HCT116 (cell line): ENCODE results near the gene ZNF473. TPM values are rescaled to one million over a fixed set of nuclear protein-coding genes. Genes with fewer than 3 reads are reported as not detected.

Experiments
- ATAC-seq: fragments of 200-7000 bp; cut with Tn5 transposase; 2 replicates; pipeline ENCODE4 v1.9.1; 2020; ENCODE audit warnings: mild to moderate bottlenecking, moderate library complexity
- BruUV-seq: library from RNA; stranded (reverse); fragments of 400-500 nt; replicated peaks from 2 replicates; lab custom pipeline; 2021; lab: Mats Ljungman, UMichigan
- CTCF ChIA-PET: fragments of 300-600 bp; sonication (Branson Sonifier 250); formaldehyde crosslinking; loops from one replicate; lab custom pipeline; 2021; ENCODE audit warnings: antibody characterized with exemption; lab: Charles Lee
- POLR2A ChIA-PET: fragments of 300-600, 350-600 bp; sonication (Branson Sonifier 250); formaldehyde crosslinking; loops from one replicate; lab custom pipeline; 2021; ENCODE audit warnings: antibody characterized with exemption; lab: Charles Lee
- RAD21 ChIA-PET, 2 experiments: fragments of 300-600 bp; sonication (Branson Sonifier 250); formaldehyde crosslinking; loops; one replicate each; lab custom pipeline; 2023; ENCODE audit warnings: low total read pairs in 2 of 2; ENCODE audit not compliant: uncharacterized antibody in 2 of 2, unreplicated experiment in 2 of 2, low non-redundant PET in 1 of 2; lab: Charles Lee
- DNase-seq: peaks from one replicate; pipeline ENCODE4 v3.0.0-alpha.2; 2010; ENCODE audit warnings: low read depth, low spot score
- H2AFZ ChIP-seq: fragments of 200-600 bp; shearing (Covaris generic), sonication (generic); 2 replicates; pipeline ENCODE4 v1.6.1; 2017; ENCODE audit warnings: low read depth, mixed run types, mixed read lengths, antibody characterized with exemption, low read length; ENCODE audit not compliant: poor library complexity, severe bottlenecking
- H3K27ac ChIP-seq: 2 replicates; pipeline ENCODE4 v1.5.1; 2012; ENCODE audit warnings: low read depth, low read length
- H3K27me3 ChIP-seq: fragments of 200-600 bp; sonication (generic); 2 replicates; pipeline ENCODE4 v1.6.1; 2016; ENCODE audit warnings: mixed run types, low read length, mixed read lengths; ENCODE audit not compliant: insufficient read depth
- H3K36me3 ChIP-seq, 2 experiments: fragments of 200-500 bp in 1 of 2; fragments of 200-600 bp in 1 of 2; sonication (Bioruptor generic) in 1 of 2; sonication (generic) in 1 of 2; 2 replicates each; pipeline versions ENCODE4 v1.5.1 to v1.6.1; 2014 to 2016; ENCODE audit warnings: low read length in 2 of 2, inconsistent platforms in 1 of 2, mixed read lengths in 1 of 2, mixed run types in 1 of 2; ENCODE audit not compliant: insufficient read depth in 2 of 2, control insufficient read depth in 1 of 2
- H3K4me1 ChIP-seq, 2 experiments: fragments of 200-600 bp in 1 of 2; sonication (generic) in 1 of 2; 2 replicates each; pipeline versions ENCODE4 v1.5.1 to v1.6.1; 2012 to 2017; ENCODE audit warnings: low read length in 2 of 2, inconsistent platforms in 1 of 2, mild to moderate bottlenecking in 1 of 2, mixed read lengths in 1 of 2, mixed run types in 1 of 2, moderate library complexity in 1 of 2; ENCODE audit not compliant: insufficient read depth in 2 of 2, control insufficient read depth in 1 of 2
- H3K4me2 ChIP-seq: fragments of 200-600 bp; sonication (generic); 2 replicates; pipeline ENCODE4 v1.6.1; 2017; ENCODE audit warnings: mixed run types, low read length, mixed read lengths
- H3K4me3 ChIP-seq, 2 experiments: fragments of 200-600 bp in 1 of 2; sonication (generic) in 1 of 2; replicated peaks in 1 of 2; 2 replicates each; pipeline ENCODE4 v1.5.1; 2011 to 2016; ENCODE audit warnings: low read length in 2 of 2, control low read depth in 1 of 2, low read depth in 1 of 2, mild to moderate bottlenecking in 1 of 2, mixed read lengths in 1 of 2, mixed run types in 1 of 2
- H3K79me2 ChIP-seq: fragments of 200-600 bp; sonication (generic); 2 replicates; pipeline ENCODE4 v1.6.1; 2017; ENCODE audit warnings: mild to moderate bottlenecking, mixed run types, low read length, moderate library complexity, mixed read lengths; ENCODE audit not compliant: insufficient read depth
- H3K9ac ChIP-seq: fragments of 200-600 bp; sonication (generic); 2 replicates; pipeline ENCODE4 v1.6.1; 2016; ENCODE audit warnings: low read length, mixed read lengths
- H3K9me2 ChIP-seq: fragments of 200-600 bp; sonication (generic), shearing (Covaris generic); 2 replicates; pipeline ENCODE4 v1.6.1; 2017; ENCODE audit warnings: mixed run types, mild to moderate bottlenecking, moderate library complexity; ENCODE audit not compliant: insufficient read depth
- H3K9me3 ChIP-seq, 2 experiments: fragments of 200-500 bp in 1 of 2; fragments of 200-600 bp in 1 of 2; sonication (Bioruptor generic) in 1 of 2; sonication (generic) in 1 of 2; 2 replicates each; pipeline ENCODE4 v1.6.1; 2014 to 2017; ENCODE audit warnings: low read length in 2 of 2, mixed read lengths in 2 of 2, inconsistent platforms in 1 of 2, low read depth in 1 of 2, mild to moderate bottlenecking in 1 of 2, mixed run types in 1 of 2, moderate library complexity in 1 of 2; ENCODE audit not compliant: control insufficient read depth in 1 of 2, insufficient read depth in 1 of 2
- H4K20me1 ChIP-seq: fragments of 200-600 bp; sonication (generic), shearing (Covaris generic); 2 replicates; pipeline ENCODE4 v1.6.1; 2017; ENCODE audit warnings: mixed run types, mild to moderate bottlenecking, moderate library complexity; ENCODE audit not compliant: insufficient read depth
- CEBPB ChIP-seq: IDR thresholded peaks from 2 replicates; pipeline ENCODE4 v1.6.1; 2012; ENCODE audit warnings: low read depth
- ELF1 ChIP-seq: IDR thresholded peaks from 2 replicates; pipeline ENCODE4 v1.6.1; 2012; ENCODE audit warnings: low read depth, borderline replicate concordance
- EZH2phosphoT487 ChIP-seq: fragments of 200-600 bp; IDR thresholded peaks from 2 replicates; pipeline ENCODE4 v1.6.1; 2018; ENCODE audit warnings: antibody characterized with exemption, borderline replicate concordance
- FOSL1 ChIP-seq: IDR thresholded peaks from 2 replicates; pipeline ENCODE4 v1.6.1; 2012; ENCODE audit warnings: low read depth
- POLR2A ChIP-seq: IDR thresholded peaks from 2 replicates; pipeline ENCODE4 v1.7.0; 2011; ENCODE audit warnings: borderline replicate concordance; ENCODE audit not compliant: insufficient read depth, insufficient read length; ENCODE audit errors: extremely low read depth
- POLR2AphosphoS5 ChIP-seq: IDR thresholded peaks from 2 replicates; pipeline ENCODE4 v1.6.1; 2011; ENCODE audit warnings: mild to moderate bottlenecking, low read depth, low read length, moderate library complexity
- TCF7L2 ChIP-seq: IDR thresholded peaks from 2 replicates; pipeline ENCODE4 v1.7.0; 2011; ENCODE audit warnings: borderline replicate concordance, inconsistent platforms; ENCODE audit not compliant: insufficient read depth, insufficient read length; ENCODE audit errors: extremely low read depth
- ZFX ChIP-seq: fragments of 450-650 bp; IDR thresholded peaks from 2 replicates; pipeline ENCODE4 v1.6.1; 2017
- intact Hi-C: fragments of 100-400 bp; cut with micrococcal nuclease; formaldehyde crosslinking; loops from 2 replicates; pipeline ENCODE4 v1.10.0; 2022
- total RNA-seq: library from RNA; stranded (reverse); gene quantifications from one replicate; pipeline ENCODE4 v1.2.1, GENCODE V29; 2021; ENCODE audit not compliant: unreplicated experiment
- TF ChIP-seq, protein P1 (sequence below): IDR thresholded peaks from 2 replicates; pipeline ENCODE4 v1.6.1; 2012
- TF ChIP-seq, protein P2 (sequence below), 3 experiments: fragments of 200-600 bp in 1 of 3; sonication (generic) in 1 of 3; IDR thresholded peaks in 2 of 3; conservative IDR thresholded peaks in 1 of 3; 2 replicates each; pipeline ENCODE4 v1.5.1; 2012 to 2017; ENCODE audit warnings: low read depth in 2 of 3, low read length in 2 of 3, antibody characterized with exemption in 1 of 3, borderline replicate concordance in 1 of 3, control low read depth in 1 of 3, mild to moderate bottlenecking in 1 of 3, mixed read lengths in 1 of 3, mixed run types in 1 of 3, moderate library complexity in 1 of 3; ENCODE audit not compliant: insufficient read depth in 1 of 3
- TF ChIP-seq, protein P3 (sequence below): IDR thresholded peaks from 2 replicates; pipeline ENCODE4 v1.6.1; 2011; ENCODE audit warnings: mild to moderate bottlenecking, low read length, moderate library complexity; ENCODE audit not compliant: insufficient replicate concordance; ENCODE audit errors: extremely low read depth

Gene ZNF473
- total RNA-seq, 1 experiment from 2014 or later: 19.8 TPM

DNA sequence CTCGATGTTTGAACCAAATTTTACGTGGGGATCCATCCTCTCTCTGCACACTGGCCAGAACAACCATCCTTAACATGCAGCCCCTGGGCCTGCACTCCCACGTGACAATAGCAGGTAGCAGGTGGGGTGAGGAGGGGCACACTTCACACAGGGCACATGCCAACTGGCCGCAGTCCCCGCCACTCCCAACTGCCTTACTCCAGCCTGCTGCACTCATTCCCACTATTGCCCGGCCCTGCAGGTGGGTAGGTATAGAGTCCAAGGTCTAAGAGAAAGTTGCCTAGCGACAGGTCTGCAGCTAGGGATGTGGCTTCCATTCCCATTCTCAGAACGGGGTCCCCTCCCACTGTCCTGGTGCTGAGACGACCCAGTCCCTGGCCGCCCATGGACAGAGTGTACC lies 18.6 kb upstream of the ZNF473 start:
- ATAC-seq (no peak), DNase-seq (no peak)
- intact Hi-C loops: no loop called here
- Histone ChIP-seq H3K27ac (no peak overlapping the region), H3K9me3 (no peaks in the 10 kb centered on the region), H3K4me1 (peaks cover 26 to 33% of the 10 kb centered on the region in 2 experiments), H3K36me3 (peaks cover 15 to 20% of the 10 kb centered on the region in 2 experiments; a peak in 3 of 4 replicates), H3K4me2 (no peak overlapping the region), H3K9ac (no peak overlapping the region), H3K79me2 (peaks cover 6% of the 10 kb centered on the region; the same call in 1 of the 2 replicates), H2AFZ (no peak overlapping the region), H3K27me3 (no peaks in the 10 kb centered on the region), H4K20me1 (0 out of 2 replicates have a peak, but pooled peaks cover 4% of the 10 kb centered on the region), H3K4me3 (no peak overlapping the region), H3K9me2 (no peaks in the 10 kb centered on the region)
- BruUV-seq: TSS peak; percentile 14
- ChIA-PET RAD21 (no interaction called here), CTCF (no interaction called here), POLR2A (no interaction called here)
- TF ChIP-seq, protein P1, sequence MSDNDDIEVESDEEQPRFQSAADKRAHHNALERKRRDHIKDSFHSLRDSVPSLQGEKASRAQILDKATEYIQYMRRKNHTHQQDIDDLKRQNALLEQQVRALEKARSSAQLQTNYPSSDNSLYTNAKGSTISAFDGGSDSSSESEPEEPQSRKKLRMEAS: no peak
- TF ChIP-seq FOSL1 (no peak), ZFX (no peak), ELF1 (no peak), CEBPB (no peak), EZH2phosphoT487 (no peak), POLR2A (no peak), POLR2AphosphoS5 (no peak), TCF7L2 (no peak)
- TF ChIP-seq, protein P2, sequence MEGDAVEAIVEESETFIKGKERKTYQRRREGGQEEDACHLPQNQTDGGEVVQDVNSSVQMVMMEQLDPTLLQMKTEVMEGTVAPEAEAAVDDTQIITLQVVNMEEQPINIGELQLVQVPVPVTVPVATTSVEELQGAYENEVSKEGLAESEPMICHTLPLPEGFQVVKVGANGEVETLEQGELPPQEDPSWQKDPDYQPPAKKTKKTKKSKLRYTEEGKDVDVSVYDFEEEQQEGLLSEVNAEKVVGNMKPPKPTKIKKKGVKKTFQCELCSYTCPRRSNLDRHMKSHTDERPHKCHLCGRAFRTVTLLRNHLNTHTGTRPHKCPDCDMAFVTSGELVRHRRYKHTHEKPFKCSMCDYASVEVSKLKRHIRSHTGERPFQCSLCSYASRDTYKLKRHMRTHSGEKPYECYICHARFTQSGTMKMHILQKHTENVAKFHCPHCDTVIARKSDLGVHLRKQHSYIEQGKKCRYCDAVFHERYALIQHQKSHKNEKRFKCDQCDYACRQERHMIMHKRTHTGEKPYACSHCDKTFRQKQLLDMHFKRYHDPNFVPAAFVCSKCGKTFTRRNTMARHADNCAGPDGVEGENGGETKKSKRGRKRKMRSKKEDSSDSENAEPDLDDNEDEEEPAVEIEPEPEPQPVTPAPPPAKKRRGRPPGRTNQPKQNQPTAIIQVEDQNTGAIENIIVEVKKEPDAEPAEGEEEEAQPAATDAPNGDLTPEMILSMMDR (IDR thresholded peaks at IDR 0.05 in 2 of 3, conservative IDR thresholded peaks at IDR 0.05 in 1 of 3; ENCODE audit: borderline replicate concordance in 1 of 3, insufficient read depth in 1 of 3, low read depth in 2 of 3, low read length in 2 of 3): no peak
- TF ChIP-seq, protein P3, sequence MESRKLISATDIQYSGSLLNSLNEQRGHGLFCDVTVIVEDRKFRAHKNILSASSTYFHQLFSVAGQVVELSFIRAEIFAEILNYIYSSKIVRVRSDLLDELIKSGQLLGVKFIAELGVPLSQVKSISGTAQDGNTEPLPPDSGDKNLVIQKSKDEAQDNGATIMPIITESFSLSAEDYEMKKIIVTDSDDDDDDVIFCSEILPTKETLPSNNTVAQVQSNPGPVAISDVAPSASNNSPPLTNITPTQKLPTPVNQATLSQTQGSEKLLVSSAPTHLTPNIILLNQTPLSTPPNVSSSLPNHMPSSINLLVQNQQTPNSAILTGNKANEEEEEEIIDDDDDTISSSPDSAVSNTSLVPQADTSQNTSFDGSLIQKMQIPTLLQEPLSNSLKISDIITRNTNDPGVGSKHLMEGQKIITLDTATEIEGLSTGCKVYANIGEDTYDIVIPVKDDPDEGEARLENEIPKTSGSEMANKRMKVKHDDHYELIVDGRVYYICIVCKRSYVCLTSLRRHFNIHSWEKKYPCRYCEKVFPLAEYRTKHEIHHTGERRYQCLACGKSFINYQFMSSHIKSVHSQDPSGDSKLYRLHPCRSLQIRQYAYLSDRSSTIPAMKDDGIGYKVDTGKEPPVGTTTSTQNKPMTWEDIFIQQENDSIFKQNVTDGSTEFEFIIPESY: no peak
